Type B pancreatic cell (in vitro differentiated cells): ENCODE data around the gene KPNA2. TPM values are rescaled to one million over a fixed set of nuclear protein-coding genes. Genes with fewer than 3 reads are reported as not detected.
"Not testable (repeated sequence)": the region's sequence is repeated elsewhere in the genome, so short reads cannot be mapped to it uniquely, and the experiment has no call there.

Experiments used
- DNase-seq: peaks from one replicate; pipeline ENCODE4 v3.0.0; 2021; ENCODE audit warnings: mixed read lengths; ENCODE audit not compliant: unreplicated experiment; ENCODE audit errors: extremely low spot score
- H3K27ac Mint-ChIP-seq: 2 replicates; pipeline ENCODE4 v1.8.0; 2021; ENCODE audit warnings: mild to moderate bottlenecking, mixed read lengths
- H3K27me3 Mint-ChIP-seq: 2 replicates; pipeline ENCODE4 v1.8.0; 2021; ENCODE audit warnings: mixed read lengths
- H3K36me3 Mint-ChIP-seq: 2 replicates; pipeline ENCODE4 v1.8.0; 2021; ENCODE audit warnings: mixed read lengths
- H3K4me1 Mint-ChIP-seq: one replicate; pipeline ENCODE4 v1.8.0; 2021; ENCODE audit warnings: mixed read lengths; ENCODE audit not compliant: unreplicated experiment
- H3K4me3 Mint-ChIP-seq: 2 replicates; pipeline ENCODE4 v1.8.0; 2021; ENCODE audit warnings: mild to moderate bottlenecking, mixed read lengths
- H3K9me3 Mint-ChIP-seq: 2 replicates; pipeline ENCODE4 v1.8.0; 2021; ENCODE audit warnings: mixed read lengths
- total RNA-seq: library from RNA; stranded (reverse); gene quantifications from 2 replicates; pipeline ENCODE4 v1.2.1, GENCODE V29; 2021; ENCODE audit warnings: low replicate concordance
- TF ChIP-seq, protein P1 (sequence below): fragments of 200-600 bp; sonication (generic); conservative IDR thresholded peaks from 2 replicates; pipeline ENCODE4 v1.5.0; 2021; ENCODE audit warnings: antibody characterized with exemption, mild to moderate bottlenecking

KPNA2 gene
- total RNA-seq, 1 donor from 2014 or later: 211 TPM

DNA sequence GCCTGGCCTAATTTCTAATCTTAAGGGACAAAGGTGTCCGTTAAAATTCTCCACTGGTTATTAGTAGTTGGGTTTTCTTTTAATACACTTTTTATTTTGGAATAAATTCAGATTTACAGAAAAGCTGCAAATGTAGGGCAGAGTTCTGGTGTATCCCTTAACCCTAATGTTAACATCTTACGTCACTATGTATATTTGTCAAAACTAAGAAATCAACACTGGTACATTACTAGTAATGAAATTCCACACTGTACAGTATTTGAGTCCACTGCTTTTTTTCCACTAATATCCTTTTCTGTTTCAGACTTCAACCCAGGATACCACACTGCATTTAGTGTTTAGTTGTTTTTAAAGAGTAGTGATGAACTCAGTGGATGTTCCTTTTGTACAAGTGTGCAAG, 18.7 kb upstream of the KPNA2 start:
- DNase-seq: no peak
- Mint-ChIP-seq H3K27ac (no peak overlapping the region), H3K4me1 (peaks cover 5% of the 10 kb centered on the region), H3K36me3 (peaks cover 4% of the 10 kb centered on the region), H3K27me3 (peaks cover 14% of the 10 kb centered on the region), H3K9me3 (no peaks in the 10 kb centered on the region), H3K4me3 (no peak overlapping the region)
- TF ChIP-seq, protein P1, sequence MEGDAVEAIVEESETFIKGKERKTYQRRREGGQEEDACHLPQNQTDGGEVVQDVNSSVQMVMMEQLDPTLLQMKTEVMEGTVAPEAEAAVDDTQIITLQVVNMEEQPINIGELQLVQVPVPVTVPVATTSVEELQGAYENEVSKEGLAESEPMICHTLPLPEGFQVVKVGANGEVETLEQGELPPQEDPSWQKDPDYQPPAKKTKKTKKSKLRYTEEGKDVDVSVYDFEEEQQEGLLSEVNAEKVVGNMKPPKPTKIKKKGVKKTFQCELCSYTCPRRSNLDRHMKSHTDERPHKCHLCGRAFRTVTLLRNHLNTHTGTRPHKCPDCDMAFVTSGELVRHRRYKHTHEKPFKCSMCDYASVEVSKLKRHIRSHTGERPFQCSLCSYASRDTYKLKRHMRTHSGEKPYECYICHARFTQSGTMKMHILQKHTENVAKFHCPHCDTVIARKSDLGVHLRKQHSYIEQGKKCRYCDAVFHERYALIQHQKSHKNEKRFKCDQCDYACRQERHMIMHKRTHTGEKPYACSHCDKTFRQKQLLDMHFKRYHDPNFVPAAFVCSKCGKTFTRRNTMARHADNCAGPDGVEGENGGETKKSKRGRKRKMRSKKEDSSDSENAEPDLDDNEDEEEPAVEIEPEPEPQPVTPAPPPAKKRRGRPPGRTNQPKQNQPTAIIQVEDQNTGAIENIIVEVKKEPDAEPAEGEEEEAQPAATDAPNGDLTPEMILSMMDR: no peak

DNA sequence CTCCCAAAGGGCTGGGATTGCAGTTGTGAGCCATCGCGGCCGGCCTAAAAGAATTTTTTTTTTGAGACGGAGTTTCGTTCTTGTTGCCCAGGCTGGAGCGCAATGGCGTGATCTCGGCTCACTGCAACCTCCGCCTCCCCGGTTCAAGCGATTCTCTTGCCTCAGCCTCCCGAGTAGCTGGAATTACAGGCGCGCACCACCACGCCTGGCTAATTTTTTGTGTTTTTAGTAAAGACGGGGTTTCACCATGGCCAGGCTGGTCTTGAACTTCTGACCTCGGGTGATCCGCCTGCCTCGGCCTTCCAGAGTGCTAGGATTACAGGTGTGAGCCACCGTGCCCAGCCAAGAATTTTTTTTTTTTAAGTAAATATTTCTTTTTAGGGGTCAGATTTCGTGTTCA, 17.0 kb upstream of the KPNA2 start:
- H3K27me3 Mint-ChIP-seq: peaks cover 14% of the 10 kb centered on the region
- not testable (repeated sequence) for H3K27ac Mint-ChIP-seq, H3K4me3 Mint-ChIP-seq, H3K36me3 Mint-ChIP-seq, H3K9me3 Mint-ChIP-seq, DNase-seq, H3K4me1 Mint-ChIP-seq

DNA sequence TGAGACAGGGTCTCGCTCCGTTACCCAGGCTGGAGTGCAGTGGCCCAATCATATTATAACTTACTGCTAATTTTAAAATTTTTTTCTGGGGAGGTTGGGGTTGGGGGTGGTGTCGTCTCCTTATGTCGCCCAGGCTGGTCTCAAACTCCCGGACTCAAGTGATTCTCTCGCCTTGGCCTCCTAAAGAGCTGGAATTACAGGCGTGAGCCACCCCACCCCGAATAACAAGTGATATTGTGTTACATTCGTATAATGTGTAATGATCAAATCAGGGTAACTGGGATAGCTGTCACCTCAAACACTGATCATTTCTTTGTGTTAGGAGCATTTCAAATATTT, 16.2 kb upstream of the KPNA2 start:
- H3K9me3 Mint-ChIP-seq: no peaks in the 10 kb centered on the region
- no peak for DNase-seq
- H3K27me3 Mint-ChIP-seq: peaks cover 14% of the 10 kb centered on the region
- peak overlapping the region; percentile 95 for H3K27ac Mint-ChIP-seq
- TF ChIP-seq, protein P1: no peak
- peaks cover 5% of the 10 kb centered on the region for H3K4me1 Mint-ChIP-seq
- peaks cover 4% of the 10 kb centered on the region for H3K36me3 Mint-ChIP-seq
- peak overlapping the region; percentile 91 for H3K4me3 Mint-ChIP-seq

DNA sequence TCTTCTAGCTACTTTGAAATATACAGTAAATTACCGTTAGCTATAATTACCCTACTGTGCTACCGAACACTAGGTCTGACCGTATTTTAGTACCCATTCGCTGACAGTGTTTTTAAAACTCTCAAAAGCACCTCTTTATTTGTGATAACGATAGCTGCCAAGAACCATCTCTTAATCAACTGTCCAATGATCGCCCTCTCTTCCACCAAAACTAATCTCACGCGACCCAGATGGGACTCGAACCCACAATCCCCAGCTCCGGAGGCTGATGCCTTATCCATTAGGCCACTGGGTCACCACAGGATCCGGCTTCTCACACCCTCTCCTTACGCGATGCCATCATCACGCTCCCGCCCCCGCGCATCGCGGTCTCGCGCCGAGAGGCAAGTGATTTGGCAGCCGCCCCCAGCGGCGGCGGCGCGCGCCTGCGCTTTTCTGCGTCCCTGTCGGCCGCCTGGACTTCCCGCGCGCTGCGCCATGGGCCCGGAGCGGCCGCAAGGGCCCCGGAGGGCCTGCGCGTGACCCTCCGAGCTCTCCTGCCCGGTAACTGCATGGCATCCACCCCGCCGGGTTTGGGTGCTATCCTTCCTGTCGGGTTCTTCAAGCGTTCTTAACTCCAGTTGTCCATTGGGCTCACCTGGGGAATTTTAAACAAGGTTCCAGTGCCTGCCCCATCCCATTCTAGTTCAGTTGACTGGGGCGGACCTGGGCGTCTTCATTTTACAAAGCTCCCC, 15.7 kb upstream of the KPNA2 start:
- Mint-ChIP-seq H3K9me3 (no peaks in the 10 kb centered on the region), H3K4me3 (peak overlapping the region; percentile 91), H3K4me1 (peaks cover 5% of the 10 kb centered on the region), H3K27ac (peak overlapping the region; percentile 95), H3K27me3 (peaks cover 12% of the 10 kb centered on the region), H3K36me3 (peaks cover 4% of the 10 kb centered on the region)
- TF ChIP-seq, protein P1: peak; percentile 75
- DNase-seq: peak; percentile 99

DNA sequence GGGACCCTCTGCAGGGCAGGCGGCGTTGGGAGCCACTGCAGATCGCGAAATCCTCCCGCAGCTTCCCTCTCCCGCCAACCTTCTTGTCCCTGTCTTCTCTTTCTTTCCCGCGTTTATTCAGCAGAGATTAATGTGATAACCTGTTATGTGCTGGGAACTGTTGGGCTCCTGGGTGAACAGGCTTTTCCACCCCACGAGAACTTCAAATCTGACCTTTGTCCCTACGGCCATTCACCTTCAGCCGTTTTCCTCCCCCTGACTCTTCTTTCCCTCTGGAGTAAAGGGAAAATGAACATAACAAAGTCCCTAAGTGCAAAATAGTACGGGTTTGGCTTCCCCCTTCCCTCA, 15.2 kb upstream of the KPNA2 start:
- H3K4me3 Mint-ChIP-seq: peak overlapping the region; percentile 91
- peaks cover 4% of the 10 kb centered on the region for H3K36me3 Mint-ChIP-seq
- peaks cover 11% of the 10 kb centered on the region for H3K27me3 Mint-ChIP-seq
- H3K9me3 Mint-ChIP-seq: no peaks in the 10 kb centered on the region
- H3K27ac Mint-ChIP-seq: peak overlapping the region; percentile 95
- TF ChIP-seq, protein P1: no peak
- H3K4me1 Mint-ChIP-seq: peaks cover 5% of the 10 kb centered on the region
- DNase-seq: no peak

DNA sequence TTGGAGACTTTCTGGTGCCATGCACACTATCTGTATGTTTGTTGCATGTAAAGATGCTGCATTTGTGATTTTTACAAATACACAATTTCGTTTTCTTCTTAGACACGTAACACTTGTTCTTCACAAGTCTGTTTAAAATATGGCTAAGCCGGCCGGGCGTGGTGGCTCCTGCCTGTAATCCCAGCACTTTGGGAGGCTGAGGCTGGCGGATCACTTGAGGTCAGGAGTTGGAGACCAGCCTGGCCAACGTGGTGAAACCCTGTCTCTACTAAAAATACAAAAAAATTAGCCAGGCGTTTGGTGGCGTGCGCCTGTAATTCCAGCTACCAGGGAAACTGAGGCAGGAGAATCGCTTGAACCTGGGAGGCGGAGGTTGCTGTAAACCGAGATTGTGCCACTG, 14.7 kb upstream of the KPNA2 start:
- not testable (repeated sequence) for H3K9me3 Mint-ChIP-seq
- peaks cover 11% of the 10 kb centered on the region for H3K27me3 Mint-ChIP-seq

DNA sequence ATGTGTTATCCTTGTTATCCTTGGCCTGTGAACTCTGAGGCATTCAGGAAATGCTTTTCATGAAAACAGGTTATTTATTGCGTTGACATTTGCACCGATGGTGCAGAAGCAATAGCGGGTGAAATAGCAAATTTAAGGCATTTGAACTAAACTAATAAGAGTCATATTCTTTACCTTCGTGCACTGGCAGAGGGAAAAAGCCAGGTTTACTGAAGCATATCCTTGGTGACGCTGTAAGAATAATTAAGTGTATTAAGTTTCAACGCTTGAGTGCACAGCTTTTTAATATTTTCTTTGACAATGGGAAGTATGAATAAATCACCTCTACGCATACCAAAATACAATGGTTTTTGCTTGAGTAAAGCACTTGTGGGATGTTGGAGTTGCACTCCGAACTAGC, 13.6 kb upstream of the KPNA2 start:
- Mint-ChIP-seq H3K27ac (no peak overlapping the region), H3K36me3 (peaks cover 4% of the 10 kb centered on the region), H3K9me3 (no peaks in the 10 kb centered on the region), H3K4me1 (peaks cover 5% of the 10 kb centered on the region), H3K27me3 (peaks cover 11% of the 10 kb centered on the region), H3K4me3 (peak overlapping the region; percentile 38)
- no peak for DNase-seq
- TF ChIP-seq, protein P1: no peak

More for the DNA sequence above, 14.7 kb upstream of the KPNA2 start:
- not testable (repeated sequence) for DNase-seq, H3K4me1 Mint-ChIP-seq, H3K36me3 Mint-ChIP-seq
- peak overlapping the region; percentile 91 for H3K4me3 Mint-ChIP-seq
- H3K27ac Mint-ChIP-seq: peak overlapping the region; percentile 95

DNA sequence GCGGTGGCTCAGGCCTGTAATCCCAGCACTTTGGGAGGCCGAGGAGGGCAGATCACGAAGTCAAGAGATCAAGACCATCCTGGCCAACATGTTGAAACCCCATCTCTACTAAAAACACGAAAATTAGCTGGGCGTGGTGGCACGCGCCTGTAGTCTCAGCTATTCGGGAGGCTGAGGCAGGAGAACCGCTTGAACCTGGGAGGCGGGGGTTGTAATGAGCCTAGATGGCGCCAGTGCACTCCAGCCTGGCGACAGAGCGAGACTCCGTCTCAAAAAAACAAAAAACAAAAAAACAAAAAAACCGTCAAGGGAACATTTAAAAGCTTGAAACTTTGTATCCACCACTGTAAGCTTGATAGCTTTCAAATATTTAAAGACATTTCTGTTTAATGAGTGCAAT, 13.0 kb upstream of the KPNA2 start:
- not testable (repeated sequence) for H3K4me1 Mint-ChIP-seq, H3K27ac Mint-ChIP-seq, H3K4me3 Mint-ChIP-seq, H3K36me3 Mint-ChIP-seq, DNase-seq, H3K9me3 Mint-ChIP-seq
- H3K27me3 Mint-ChIP-seq: peaks cover 11% of the 10 kb centered on the region
